T-helper 9 cell (primary cell): ENCODE data around the gene HES5.

Experiments used
- DNase-seq: peaks from one replicate; pipeline ENCODE4 v3.0.0-alpha.2; 2020

The HES5 gene

DNA sequence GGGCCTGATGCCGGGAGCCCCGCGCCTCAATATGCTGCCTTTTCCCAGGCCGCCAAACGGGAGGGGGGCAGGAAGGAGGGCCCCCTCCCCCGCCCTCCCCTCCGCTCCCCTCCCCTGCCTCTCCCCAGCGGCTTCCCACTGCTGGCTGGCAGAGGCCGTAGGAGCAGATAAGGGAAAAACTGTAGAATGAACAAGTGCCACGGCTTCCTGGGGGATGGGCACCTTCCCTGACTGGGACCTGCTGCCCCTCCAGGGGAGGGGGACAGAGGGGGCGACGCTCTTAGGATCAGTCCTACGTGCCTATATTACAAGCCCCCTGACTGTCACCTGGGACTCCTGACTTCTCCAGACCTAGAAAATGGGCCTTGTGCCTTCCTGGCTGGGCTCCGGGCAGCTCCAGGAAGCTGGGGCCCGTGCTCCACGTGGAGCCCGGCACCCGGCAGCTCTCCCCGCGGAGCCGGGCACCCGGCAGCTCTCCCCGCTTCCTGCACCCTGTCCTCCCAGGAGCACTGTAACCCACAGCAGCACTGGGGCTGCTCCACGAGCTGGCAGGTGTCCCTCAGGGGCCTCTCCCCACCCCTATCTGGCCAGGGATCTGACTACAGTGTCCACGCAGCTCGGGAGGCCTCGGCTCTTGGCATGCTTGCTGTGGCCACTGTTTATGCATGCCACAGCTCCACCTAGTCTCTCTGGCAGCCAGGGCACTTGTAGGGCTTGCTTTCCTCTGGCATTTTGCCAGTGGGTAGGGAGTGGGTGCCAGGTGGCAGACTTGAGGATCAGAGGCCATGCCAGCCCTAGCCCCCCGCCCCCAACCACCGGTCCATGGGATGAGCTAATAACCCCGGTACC, 674 bp upstream of the HES5 start:
- no peak for DNase-seq

DNA sequence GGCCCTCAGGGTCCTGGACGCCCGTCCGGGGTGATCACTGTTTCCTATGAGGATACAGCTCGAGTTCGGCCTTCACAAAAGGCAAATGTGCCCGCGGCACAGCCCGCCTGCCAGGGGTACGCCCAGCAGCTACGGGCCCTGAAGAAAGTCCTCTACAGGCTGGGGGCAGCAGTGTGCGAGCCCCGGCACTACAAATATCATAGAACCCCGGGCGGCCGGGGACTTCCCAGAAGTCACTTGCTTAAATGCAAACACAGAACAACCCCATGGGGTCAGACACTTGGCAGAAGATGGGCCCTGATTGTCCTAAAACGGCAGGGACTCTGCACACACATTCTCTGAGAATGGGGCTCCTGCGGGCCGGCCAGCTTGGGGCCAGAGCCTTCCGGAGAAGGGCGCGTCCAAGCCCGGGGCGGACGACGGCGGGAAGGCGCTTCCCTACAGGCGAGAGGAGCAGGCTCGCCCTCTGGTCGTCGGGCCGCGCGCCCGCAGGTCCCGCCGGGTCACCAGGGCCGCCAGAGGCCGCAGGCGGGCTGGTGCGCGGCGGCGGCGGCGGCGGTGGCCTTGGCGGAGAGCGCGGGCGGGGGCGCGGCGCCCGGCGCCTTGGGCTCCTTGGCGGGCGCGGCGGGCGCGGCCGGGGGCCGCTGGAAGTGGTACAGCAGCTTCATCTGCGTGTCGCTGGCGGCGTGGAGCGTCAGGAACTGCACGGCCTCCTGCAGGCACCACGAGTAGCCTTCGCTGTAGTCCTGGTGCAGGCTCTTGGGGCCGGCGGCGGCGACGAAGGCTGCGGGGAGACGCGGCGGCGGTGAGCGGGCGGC, 888 bp downstream of the HES5 start:
- peak; percentile 34 for DNase-seq

DNA sequence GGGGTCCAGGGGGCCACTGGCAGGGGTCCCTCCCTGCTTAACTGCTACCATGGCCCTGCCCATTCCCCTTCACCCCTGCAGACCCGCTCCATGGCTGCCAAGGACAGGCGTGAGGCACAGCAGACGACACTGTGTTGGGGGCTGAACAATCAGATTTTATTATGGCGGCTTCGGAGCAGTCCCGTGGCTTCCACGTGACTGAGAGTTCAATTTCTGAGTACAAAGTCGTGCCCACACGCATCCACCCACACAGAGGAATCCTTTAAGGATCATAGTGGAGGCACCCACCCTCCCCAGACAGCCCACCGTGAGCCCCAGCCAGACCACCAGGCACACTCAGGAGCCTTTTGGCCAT, 1.5 kb downstream of the HES5 start:
- DNase-seq = no peak

- no peak for DNase-seq
Observed at GRCh38 chr1:2528016-2528415, 2.0 kb downstream of the HES5 start.

GRCh38 chr1:2527556-2527860, 2.6 kb downstream of the HES5 start:
- DNase-seq = no peak

GRCh38 chr1:2526824-2527555, 3.1 kb downstream of the HES5 start:
- DNase-seq = peak; percentile 25

GRCh38 chr1:2525920-2526823, 3.9 kb downstream of the HES5 start, which contains the start of gene PANK4:
TSS of gene PANK4 (minus strand) at chr1:2526596. CDS start at chr1:2526587, 9 bp downstream.
- peak; percentile 82 for DNase-seq

DNA sequence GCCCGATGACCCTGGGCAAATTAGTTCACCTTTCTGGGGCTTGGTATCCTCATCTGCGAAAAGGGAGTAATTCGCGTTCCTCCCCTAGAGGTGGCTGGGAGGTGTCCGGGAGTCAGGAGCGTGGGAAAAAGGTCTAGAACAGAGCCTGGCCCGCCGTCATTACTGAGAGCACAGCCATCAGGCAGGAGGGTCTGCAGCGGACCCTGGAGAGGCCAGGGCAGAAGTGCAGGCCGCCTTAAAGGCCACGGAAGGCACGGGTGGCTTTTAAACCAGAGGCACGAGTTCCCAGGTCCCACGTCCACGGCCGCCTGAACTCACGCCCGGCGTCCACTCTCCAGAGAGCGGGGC, 4.5 kb downstream of the HES5 start:
- no peak for DNase-seq

DNA sequence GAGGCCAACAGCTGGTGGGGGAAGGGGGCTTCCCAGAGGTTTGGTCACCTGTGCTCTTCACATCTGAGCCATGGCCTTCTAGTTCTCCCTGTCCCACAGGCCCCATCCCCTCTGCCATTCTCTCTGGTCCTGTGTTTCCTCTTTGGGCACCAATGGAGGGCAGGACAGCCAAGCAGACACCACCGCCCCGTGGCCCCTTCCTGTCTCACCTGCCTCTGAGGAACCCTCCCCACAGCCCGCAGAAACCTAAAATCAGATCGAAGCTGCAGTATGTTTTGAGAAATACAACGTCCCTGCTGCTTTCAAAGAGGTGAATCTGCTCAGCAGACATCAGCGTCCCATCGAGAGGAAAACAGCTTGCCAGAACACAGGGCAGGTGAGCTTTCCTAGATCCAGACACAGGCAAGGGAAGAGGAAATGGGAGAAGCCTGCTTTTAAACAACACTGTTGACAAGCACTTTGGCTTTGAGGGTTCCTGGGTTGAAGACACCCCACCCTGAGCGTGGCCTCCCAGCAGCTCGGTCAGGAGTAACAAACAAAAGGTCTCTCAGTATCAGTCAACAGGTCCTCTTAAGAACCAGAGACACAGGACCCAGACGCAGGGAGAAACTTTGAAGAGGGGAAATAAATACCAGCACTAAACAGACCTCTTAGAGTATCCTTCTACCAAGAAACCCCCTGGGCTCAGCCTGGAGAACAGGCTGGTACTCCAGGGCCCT, 6.0 kb downstream of the HES5 start:
- peak; percentile 41 for DNase-seq

DNA sequence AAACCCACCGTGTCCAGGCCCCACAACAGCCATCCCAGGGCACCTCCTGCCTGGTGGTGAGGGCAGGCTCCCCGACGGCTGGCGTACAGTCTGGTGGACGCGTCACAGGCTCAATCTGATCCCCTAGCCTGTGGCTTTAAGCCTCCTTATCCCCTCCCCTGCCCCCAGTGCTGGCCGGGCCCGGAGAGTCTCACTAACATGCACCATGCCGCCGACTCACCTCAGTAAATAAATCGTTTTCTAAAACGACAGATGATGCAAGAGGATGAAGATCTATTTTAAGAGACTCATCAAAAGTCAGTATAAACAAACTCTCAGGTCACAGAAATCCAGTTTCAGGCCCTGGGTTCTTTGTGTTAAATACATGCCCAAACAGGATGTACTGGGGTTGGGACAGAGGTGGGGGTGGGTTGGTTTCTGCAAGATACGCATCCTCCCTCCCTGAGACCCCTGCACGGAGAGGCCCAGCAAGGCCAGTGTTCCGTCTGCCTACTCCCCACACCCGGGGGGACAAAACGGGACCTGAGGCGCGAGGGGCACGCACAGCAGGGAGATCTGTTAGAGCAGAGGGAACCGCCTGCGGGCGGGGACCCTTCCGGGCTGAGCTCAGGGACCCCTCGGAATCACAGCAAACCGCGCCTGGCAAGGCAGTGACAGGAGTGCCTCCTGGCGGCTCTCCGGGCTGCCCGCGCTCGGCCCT, 6.7 kb downstream of the HES5 start:
- DNase-seq = peak; percentile 24

DNA sequence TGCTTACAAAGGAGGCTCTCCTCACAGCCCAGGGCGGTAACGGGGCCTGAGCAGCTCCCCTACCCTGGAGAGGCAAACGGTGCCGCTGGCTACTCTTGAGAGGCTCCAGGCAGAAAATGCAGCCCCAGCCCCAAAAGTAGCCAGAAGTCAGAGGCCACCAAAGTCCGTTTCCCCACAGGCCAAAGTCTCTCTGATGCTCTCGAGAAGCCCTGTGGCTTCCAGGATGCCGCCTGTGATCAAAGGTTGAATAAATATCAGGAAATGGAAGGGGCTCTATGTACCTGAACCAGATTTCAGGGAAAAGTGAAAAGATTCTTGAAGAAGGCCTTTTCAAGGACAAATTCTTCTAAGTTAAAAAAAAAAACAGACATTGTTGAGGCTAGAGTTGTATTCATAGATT, 7.8 kb downstream of the HES5 start:
- no peak for DNase-seq

DNA sequence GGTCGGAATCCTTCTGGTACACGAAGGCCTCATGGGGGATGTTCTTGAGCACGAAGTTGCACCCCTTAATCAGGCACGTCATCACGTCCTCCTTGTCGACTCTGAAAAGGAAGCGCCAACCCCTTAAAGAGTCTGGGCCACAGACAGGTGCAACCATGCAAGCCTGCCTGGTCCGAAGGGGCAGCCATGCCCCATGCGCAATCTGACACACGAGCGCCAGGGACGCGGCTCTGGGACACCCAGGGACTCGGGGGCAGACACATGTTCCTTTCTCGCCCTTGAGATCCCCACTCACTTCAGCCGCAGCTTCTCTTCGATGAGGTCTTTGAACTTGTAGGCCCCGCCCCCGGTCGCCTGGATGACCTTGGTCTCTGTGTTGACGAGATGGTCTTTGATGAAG, 9.3 kb downstream of the HES5 start:
- DNase-seq = no peak

DNA sequence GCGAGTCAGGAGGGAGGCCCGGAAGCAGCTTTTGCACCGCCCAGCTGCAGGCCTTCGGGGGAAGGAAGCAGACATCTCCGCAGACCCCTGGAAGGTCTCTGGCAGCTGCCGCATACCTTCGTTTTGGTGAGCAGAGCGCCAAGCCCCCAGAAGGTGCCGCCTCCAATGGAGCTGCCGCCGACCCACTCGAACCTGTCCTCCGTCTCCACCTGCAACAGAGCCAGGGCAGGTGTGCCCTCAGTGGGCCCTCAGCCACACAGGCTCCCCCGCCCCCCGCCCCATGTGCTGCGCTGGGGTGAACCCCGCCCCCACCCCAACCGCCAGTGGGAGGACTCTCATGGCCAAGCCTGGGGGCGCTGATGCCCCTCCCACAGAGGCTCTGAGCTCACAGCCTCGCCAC, 9.9 kb downstream of the HES5 start:
- no peak for DNase-seq

- DNase-seq = no peak
Observed at GRCh38 chr1:2519729-2520128, 10.3 kb downstream of the HES5 start.

- no peak for DNase-seq
Observed at GRCh38 chr1:2519029-2519685, 10.9 kb downstream of the HES5 start.

- no peak for DNase-seq
Observed at GRCh38 chr1:2518528-2518927, 11.5 kb downstream of the HES5 start.

- DNase-seq = no peak
Observed at GRCh38 chr1:2517966-2518365, 12.1 kb downstream of the HES5 start.

DNA sequence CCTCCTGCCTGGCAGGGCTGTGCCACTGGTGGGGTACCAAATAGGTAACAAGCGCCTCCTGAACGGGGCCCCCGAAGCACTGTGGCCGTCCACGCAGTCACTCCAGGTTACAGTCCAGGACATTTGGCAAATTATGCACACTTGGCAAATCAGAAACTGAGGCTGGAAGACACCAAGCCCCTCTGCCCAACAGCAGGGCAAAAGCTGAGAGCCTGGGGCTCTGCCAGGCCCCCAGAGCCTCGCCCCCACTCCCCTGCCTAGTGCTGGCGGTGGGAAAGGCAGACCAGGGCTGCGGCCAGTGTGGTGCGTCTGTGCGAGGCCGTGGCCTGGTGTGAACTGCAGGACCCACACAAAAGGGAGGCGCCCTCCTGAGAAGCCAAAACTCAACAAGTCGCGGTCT, 13.1 kb downstream of the HES5 start:
- DNase-seq = no peak

DNA sequence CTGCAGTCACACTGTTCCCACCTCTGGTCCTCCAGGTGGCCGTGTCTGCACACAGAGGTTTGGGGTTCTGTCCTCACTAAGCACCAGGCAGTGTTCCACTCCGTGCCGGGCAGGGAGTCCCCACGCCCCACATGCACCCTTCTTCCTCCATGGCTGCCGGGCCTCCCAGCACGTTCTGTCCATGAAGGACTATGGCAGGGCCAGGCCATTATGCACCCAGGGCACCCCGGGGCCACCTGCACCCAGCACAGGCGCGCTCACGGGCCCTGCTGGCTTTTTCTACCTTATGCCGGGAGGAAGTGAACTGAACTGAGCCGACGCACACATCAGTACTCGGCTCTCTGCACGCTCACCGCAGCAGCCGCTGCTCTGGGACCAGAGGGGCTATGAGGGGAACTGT, 13.9 kb downstream of the HES5 start:
- DNase-seq = no peak

DNA sequence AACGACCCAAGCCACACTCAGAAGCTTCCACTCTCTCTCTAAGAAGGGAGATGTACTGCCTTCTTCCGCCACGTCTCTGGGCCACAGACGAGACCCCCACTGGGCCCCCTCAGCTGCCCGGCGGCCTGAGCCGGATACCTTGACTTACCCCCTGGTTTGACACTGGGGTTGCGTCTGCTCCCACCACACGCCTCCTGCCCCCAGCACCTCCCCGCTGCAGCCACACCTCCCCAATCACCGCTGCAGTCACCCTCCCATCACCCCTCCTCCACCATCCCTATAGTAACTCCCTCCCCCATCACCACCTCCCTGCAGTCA, 14.3 kb downstream of the HES5 start:
- DNase-seq = no peak
